HG03457 (cell line): ENCODE results near the gene SYTL5.

Source experiments
- ATAC-seq: cut with Tn5 transposase; IDR thresholded peaks from one replicate; pipeline ENCODE4 v1.9.1; 2021; ENCODE audit warnings: moderate number of reproducible peaks; ENCODE audit not compliant: unreplicated experiment

Gene SYTL5

GRCh38 chrX:38138157-38138891 is 132.0 kb downstream of the SYTL5 start:
- no peak for ATAC-seq

- ATAC-seq, result no peak
These were observed 132.5 kb downstream of the SYTL5 start for GRCh38 chrX:38138900-38139299.

GRCh38 chrX:38142610-38143009 is 136.3 kb downstream of the SYTL5 start:
- no peak for ATAC-seq

GRCh38 chrX:38149016-38149415 is 142.7 kb downstream of the SYTL5 start:
- ATAC-seq, result no peak

- ATAC-seq, result no peak
These were observed 144.6 kb downstream of the SYTL5 start for GRCh38 chrX:38150993-38151392.

- ATAC-seq, result no peak
These were observed 145.1 kb downstream of the SYTL5 start for GRCh38 chrX:38151441-38151840.

GRCh38 chrX:38154340-38154739 is 148.0 kb downstream of the SYTL5 start:
- ATAC-seq, result no peak

- ATAC-seq, result no peak
These were observed 148.5 kb downstream of the SYTL5 start for GRCh38 chrX:38154818-38155217.

- no peak for ATAC-seq
These were observed 150.5 kb downstream of the SYTL5 start for GRCh38 chrX:38156838-38157237.

- no peak for ATAC-seq
These were observed 156.8 kb downstream of the SYTL5 start for GRCh38 chrX:38163193-38163592.

- no peak for ATAC-seq
These were observed 158.7 kb downstream of the SYTL5 start for GRCh38 chrX:38165023-38165422.

GRCh38 chrX:38166478-38167083 is 160.2 kb downstream of the SYTL5 start:
- ATAC-seq, result no peak

GRCh38 chrX:38170556-38170955 is 164.2 kb downstream of the SYTL5 start:
- no peak for ATAC-seq

GRCh38 chrX:38172596-38172995 is 166.2 kb downstream of the SYTL5 start:
- ATAC-seq, result no peak

- ATAC-seq, result no peak
These were observed 168.8 kb downstream of the SYTL5 start for GRCh38 chrX:38175139-38175538.

- ATAC-seq, result no peak
These were observed 172.0 kb downstream of the SYTL5 start for GRCh38 chrX:38178396-38178795.
